ENCODE data around the gene CSRNP2.
A peak's percentile ranks its signal among the peaks of the same experiment; 100 is the strongest.

CSRNP2 gene

GRCh38 chr12:51076236-51076930 lies 7.0 kb downstream of the CSRNP2 start:
- no peak for DNase-seq

- DNase-seq, result no peak
These were observed 8.0 kb downstream of the CSRNP2 start for GRCh38 chr12:51075390-51075789.

- no peak for DNase-seq
These were observed 11.7 kb downstream of the CSRNP2 start for GRCh38 chr12:51071663-51072062.

GRCh38 chr12:51070004-51070403 lies 13.4 kb downstream of the CSRNP2 start:
- no peak for DNase-seq

- DNase-seq, result no peak
These were observed 15.6 kb downstream of the CSRNP2 start for GRCh38 chr12:51067771-51068170.

GRCh38 chr12:51067229-51067628 lies 16.2 kb downstream of the CSRNP2 start:
- no peak for DNase-seq

GRCh38 chr12:51065530-51065929 lies 17.9 kb downstream of the CSRNP2 start:
- no peak for DNase-seq

GRCh38 chr12:51062631-51063397 lies 20.6 kb downstream of the CSRNP2 start:
- DNase-seq, result no peak

- DNase-seq, result no peak
These were observed 24.3 kb downstream of the CSRNP2 start for GRCh38 chr12:51059086-51059485.

GRCh38 chr12:51056242-51056641 lies 27.2 kb downstream of the CSRNP2 start:
- DNase-seq, result no peak

GRCh38 chr12:51055060-51055459 lies 28.3 kb downstream of the CSRNP2 start:
- no peak for DNase-seq

- no peak for DNase-seq
These were observed 31.6 kb downstream of the CSRNP2 start for GRCh38 chr12:51051787-51052186.

GRCh38 chr12:51049525-51049924 lies 33.9 kb downstream of the CSRNP2 start:
- DNase-seq, result no peak

GRCh38 chr12:51048661-51049251 lies 34.6 kb downstream of the CSRNP2 start:
- DNase-seq, result peak in 1 of 2 experiments; percentile 16

GRCh38 chr12:51047655-51048540 lies 35.5 kb downstream of the CSRNP2 start, which contains the start of gene LETMD1:
LETMD1 (plus strand) TSS chr12:51048327; CDS start chr12:51048357, 30 bp downstream.
- DNase-seq, result peak; percentile 95 to 99

GRCh38 chr12:51036279-51036678 lies 47.1 kb downstream of the CSRNP2 start:
- no peak for DNase-seq

- DNase-seq, result no peak
These were observed 49.8 kb downstream of the CSRNP2 start for GRCh38 chr12:51033457-51034089.

GRCh38 chr12:51033048-51033447 lies 50.3 kb downstream of the CSRNP2 start:
- DNase-seq, result no peak

GRCh38 chr12:51028813-51029150 lies 54.6 kb downstream of the CSRNP2 start:
- no peak for DNase-seq

- DNase-seq, result peak in 1 of 2 experiments; percentile 23
These were observed 55.1 kb downstream of the CSRNP2 start for GRCh38 chr12:51028126-51028812.

- DNase-seq, result no peak
These were observed 56.0 kb downstream of the CSRNP2 start for GRCh38 chr12:51027342-51027835.

Measured in NCI-H2081 (cell line).